ENCODE results near the gene CFAP57. TPM values are rescaled to one million over a fixed set of nuclear protein-coding genes. Genes with fewer than 3 reads are reported as not detected.

The CFAP57 gene
- total and polyA plus RNA-seq, 9 of the 15 experiments (the other 6 are each of a cell fraction or from before 2014, with no cell fraction given): 0.04 to 0.22 (median 0.07) TPM; not detected in 3

DNA sequence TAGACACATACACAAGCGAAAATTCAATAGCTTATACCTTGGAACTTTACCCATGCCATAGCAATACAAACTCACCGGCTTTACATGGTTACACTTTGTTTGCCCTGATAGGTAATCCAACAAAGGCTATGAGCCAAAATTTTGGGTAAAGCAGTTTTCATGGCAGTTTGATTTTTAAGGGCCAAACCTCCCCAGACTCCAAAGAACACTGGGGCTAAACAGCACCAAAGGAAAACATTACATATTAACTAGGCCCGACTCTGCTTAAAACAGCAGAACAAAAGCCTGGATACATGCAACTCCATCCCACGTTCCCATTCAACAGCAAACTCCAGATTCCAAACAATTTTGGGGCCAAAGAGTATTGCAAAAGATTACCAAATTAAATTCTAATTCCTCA lies 93.3 kb downstream of the CFAP57 start:
- FAIRE-seq: no peak
- ChIA-PET CTCF (ENCODE audit: low intra/inter-chr PET ratio) (no interaction called here), POLR2A (interaction anchor here (0.7 kb wide), 1 partner anchor 24 kb away, joined by 3 read pairs; no protein-coding TSS in a partner anchor)
- Histone ChIP-seq H4K20me1 (replicated peaks; ENCODE audit: control insufficient read depth, insufficient read depth, low read length) (no peaks in the 10 kb centered on the region), H3K27ac (ENCODE audit: extremely low read depth, low read depth, low read length) (no peak overlapping the region), H3K36me3 (ENCODE audit: control insufficient read depth, insufficient read depth, low read length) (no peaks in the 10 kb centered on the region), H3K9me3 (replicated peaks; ENCODE audit: control insufficient read depth, insufficient read depth, low read depth, low read length) (no peaks in the 10 kb centered on the region), H3K4me3 (no peak overlapping the region), H3K79me2 (ENCODE audit: control insufficient read depth, insufficient read depth, low read length) (no peaks in the 10 kb centered on the region), H3K9me1 (ENCODE audit: control insufficient read depth, insufficient read depth, low read length) (no peaks in the 10 kb centered on the region), H3K27me3 (ENCODE audit: control insufficient read depth in 2 of 2, insufficient read depth in 2 of 2, low read length in 2 of 2) (peaks cover 27 to 40% of the 10 kb centered on the region in 2 experiments), H2AFZ (ENCODE audit: low read depth, low read length) (no peak overlapping the region), H3K4me2 (ENCODE audit: insufficient read depth, low read length) (no peak overlapping the region), H3K4me1 (replicated peaks in 1 of 2; ENCODE audit: control insufficient read depth in 2 of 2, insufficient read depth in 2 of 2, low read length in 2 of 2) (peaks cover 3 to 5% of the 10 kb centered on the region in 2 experiments; a peak in 2 of 5 replicates), H3K9ac (ENCODE audit: insufficient read depth in 1 of 2, low read depth in 2 of 2, low read length in 2 of 2) (no peak overlapping the region)
- no peak for DNase-seq (ENCODE audit: extremely low read depth in 1 of 4, low spot score in 3 of 4)
- intact Hi-C loops (cut with micrococcal nuclease): no loop called here
- in situ Hi-C loops (cut with MboI): no loop called here
- TF ChIP-seq ZNF764 (CRISPR knock-in tag; IDR thresholded peaks at IDR 0.05; ENCODE audit: low read depth): no peak
- TF ChIP-seq, protein P1, sequence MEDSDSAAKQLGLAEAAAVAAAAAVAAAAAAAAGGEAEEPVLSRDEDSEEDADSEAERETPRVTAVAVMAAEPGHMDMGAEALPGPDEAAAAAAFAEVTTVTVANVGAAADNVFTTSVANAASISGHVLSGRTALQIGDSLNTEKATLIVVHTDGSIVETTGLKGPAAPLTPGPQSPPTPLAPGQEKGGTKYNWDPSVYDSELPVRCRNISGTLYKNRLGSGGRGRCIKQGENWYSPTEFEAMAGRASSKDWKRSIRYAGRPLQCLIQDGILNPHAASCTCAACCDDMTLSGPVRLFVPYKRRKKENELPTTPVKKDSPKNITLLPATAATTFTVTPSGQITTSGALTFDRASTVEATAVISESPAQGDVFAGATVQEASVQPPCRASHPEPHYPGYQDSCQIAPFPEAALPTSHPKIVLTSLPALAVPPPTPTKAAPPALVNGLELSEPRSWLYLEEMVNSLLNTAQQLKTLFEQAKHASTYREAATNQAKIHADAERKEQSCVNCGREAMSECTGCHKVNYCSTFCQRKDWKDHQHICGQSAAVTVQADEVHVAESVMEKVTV (CRISPR knock-in tag; IDR thresholded peaks at IDR 0.05): no peak
- no peak for TF ChIP-seq LARP7 (IDR thresholded peaks at IDR 0.05)
- TF ChIP-seq ETV6 (IDR thresholded peaks at IDR 0.05; ENCODE audit: borderline replicate concordance in 1 of 2, low read depth in 2 of 2, low read length in 1 of 2): no peak
- TF ChIP-seq ETV6 (CRISPR knock-in tag; IDR thresholded peaks at IDR 0.05; ENCODE audit: borderline replicate concordance): no peak
- 0 out of 2 replicates have a peak, but pooled peaks have one; percentile 47 for TF ChIP-seq EZH2 (IDR thresholded peaks at IDR 0.05; ENCODE audit: borderline replicate concordance, low read depth, low read length)
- TF ChIP-seq ZNF592 (IDR thresholded peaks at IDR 0.05): no peak
- BruUV-seq (replicated peaks): no TSS peak
- no peak for ATAC-seq
- 2% methylated on average over 4 of the region's 4 CpGs for WGBS (ENCODE audit: insufficient coverage, low coverage, missing lambda C conversion rate)

Measured in K562 (cell line).